GM12873 (cell line): ENCODE data around the gene MSH4.

Source experiments
- CTCF ChIP-seq: IDR thresholded peaks from 2 replicates; pipeline ENCODE4 v1.5.1; 2012; ENCODE audit warnings: low read depth, mild to moderate bottlenecking, moderate library complexity, low read length, control low read depth; ENCODE audit not compliant: insufficient read depth; ENCODE audit errors: missing control alignments

The MSH4 gene

GRCh38 chr1:75937034-75937433, 140.4 kb downstream of the MSH4 start:
- TF ChIP-seq CTCF = no peak

- no peak for TF ChIP-seq CTCF
Measured at GRCh38 chr1:75950176-75950575, 153.5 kb downstream of the MSH4 start.

GRCh38 chr1:75952016-75952415, 155.3 kb downstream of the MSH4 start:
- TF ChIP-seq CTCF = no peak

- TF ChIP-seq CTCF = no peak
Measured at GRCh38 chr1:75953461-75953860, 156.8 kb downstream of the MSH4 start.

GRCh38 chr1:75954586-75954985, 157.9 kb downstream of the MSH4 start:
- no peak for TF ChIP-seq CTCF
